Left ventricle myocardium superior (tissue), 1 donor: ENCODE data around the gene PRKCH. TPM values are rescaled to one million over a fixed set of nuclear protein-coding genes. Genes with fewer than 3 reads are reported as not detected.

ENCODE experiments used
- ATAC-seq: fragments of 200-7000 bp; cut with Tn5 transposase; one replicate; pipeline ENCODE4 v1.9.1; 2020; ENCODE audit warnings: mild to moderate bottlenecking, moderate library complexity
- DNase-seq: peaks from one replicate; pipeline ENCODE4 v3.0.0-alpha.2; 2020
- intact Hi-C: fragments of 100-400 bp; cut with micrococcal nuclease; formaldehyde crosslinking; loops from one replicate; pipeline ENCODE4 v1.11.0; 2022
- total RNA-seq: library from RNA; stranded (reverse); fragmentation: NEBNext Ultra II Directional; extraction: Animal tissue kit (Norgen Biotek cat#: 25700); gene quantifications from one replicate; pipeline ENCODE4 v1.2.1, GENCODE V29; 2021
- donor health status: DM: no; HTN: yes; CAD: no; lungs with severe emphysema.

PRKCH gene
- total RNA-seq, 1 donor from 2014 or later: 15.9 TPM

- DNase-seq (no peak), ATAC-seq (peak; percentile 84)
- intact Hi-C loops: no loop called here
Observed at GRCh38 chr14:61598980-61599379, 277.6 kb downstream of the PRKCH start.

- DNase-seq (no peak), ATAC-seq (no peak)
- intact Hi-C loops: no loop called here
Observed at GRCh38 chr14:61599942-61600341, 278.6 kb downstream of the PRKCH start.

Other genes with a start within 250 kb of the PRKCH start
- 0.42 TPM for gene TMEM30B, start 40.2 kb upstream of the PRKCH start, total RNA-seq